Right atrium auricular region (tissue), 2 donors: ENCODE data around the gene FTL. TPM values are rescaled to one million over a fixed set of nuclear protein-coding genes. Genes with fewer than 3 reads are reported as not detected.

Experiments
- DNase-seq: peaks from one replicate; pipeline ENCODE4 v3.0.0-alpha.2; 2019; ENCODE audit warnings: low spot score
- H3K27ac ChIP-seq, 2 donors: fragments of 200-600 bp; sonication (generic); 1 replicate in 1 of 2; 2 replicates in 1 of 2; pipeline ENCODE4 v1.5.1; 2016 to 2019
- H3K27me3 ChIP-seq, 2 donors: fragments of 200-600 bp; sonication (generic); one replicate each; pipeline versions ENCODE4 v1.5.1 to v1.6.0; 2017 to 2019
- H3K36me3 ChIP-seq: fragments of 200-600 bp; sonication (generic); one replicate; pipeline ENCODE4 v1.5.1; 2016
- H3K4me1 ChIP-seq, 2 donors: fragments of 200-600 bp; sonication (generic); one replicate each; pipeline versions ENCODE4 v1.5.1 to v1.6.0; 2017 to 2019
- H3K4me3 ChIP-seq, 2 donors: fragments of 200-600 bp; sonication (generic); 1 replicate in 1 of 2; 2 replicates in 1 of 2; pipeline ENCODE4 v1.5.1; 2017 to 2019; ENCODE audit warnings: mild to moderate bottlenecking in 1 of 2, moderate library complexity in 1 of 2
- H3K9me3 ChIP-seq, 2 donors: fragments of 200-600 bp; sonication (generic); one replicate each; pipeline ENCODE4 v1.5.1; 2019
- total RNA-seq, 2 donors: library from RNA; depleted of rRNA; stranded (reverse); fragments of >200 nt; gene quantifications; one replicate each; pipeline ENCODE4 v1.1.0, GENCODE V29; 2016
- TF ChIP-seq, protein P1 (sequence below), 2 donors: fragments of 200-600 bp; sonication (generic); IDR thresholded peaks; one replicate each; pipeline ENCODE4 v1.5.1; 2019; ENCODE audit warnings: antibody characterized with exemption in 2 of 2

FTL gene
- total RNA-seq, 2 donors from 2014 or later, result 1,493 to 3,053 TPM

DNA sequence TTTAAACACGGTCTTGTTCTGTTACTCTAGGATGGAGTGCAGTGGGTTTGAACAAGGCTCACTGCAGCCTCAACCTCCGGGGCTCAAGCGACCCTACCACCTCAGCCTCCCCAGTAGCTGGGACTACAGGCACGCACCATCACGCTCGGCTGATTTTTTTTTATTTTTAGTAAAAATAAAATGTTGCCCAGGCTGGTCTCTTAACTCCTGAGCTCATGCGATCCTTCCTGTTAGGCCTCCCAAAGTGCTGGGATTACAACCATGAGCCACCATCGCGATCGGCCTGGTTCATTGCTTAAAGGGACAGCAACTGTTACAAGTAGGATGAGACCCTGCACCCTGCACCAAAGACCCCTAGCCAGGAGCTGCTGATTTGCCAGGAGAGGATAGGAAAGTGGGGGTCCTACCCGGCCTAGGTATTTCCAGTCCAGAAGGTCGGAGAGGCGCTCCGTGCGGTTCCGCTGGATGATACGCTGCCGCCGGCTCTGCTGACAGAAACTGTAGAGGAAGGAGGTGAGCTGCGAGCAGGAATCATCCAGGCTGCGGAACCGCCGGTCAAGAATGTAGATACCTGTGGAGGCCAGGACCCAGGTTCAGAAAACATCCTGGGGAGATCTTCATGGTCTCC is 5.1 kb downstream of the FTL start:
- no peak overlapping the region for H3K4me3 ChIP-seq
- H3K27me3 ChIP-seq, result no peaks in the 10 kb centered on the region
- TF ChIP-seq, protein P1, sequence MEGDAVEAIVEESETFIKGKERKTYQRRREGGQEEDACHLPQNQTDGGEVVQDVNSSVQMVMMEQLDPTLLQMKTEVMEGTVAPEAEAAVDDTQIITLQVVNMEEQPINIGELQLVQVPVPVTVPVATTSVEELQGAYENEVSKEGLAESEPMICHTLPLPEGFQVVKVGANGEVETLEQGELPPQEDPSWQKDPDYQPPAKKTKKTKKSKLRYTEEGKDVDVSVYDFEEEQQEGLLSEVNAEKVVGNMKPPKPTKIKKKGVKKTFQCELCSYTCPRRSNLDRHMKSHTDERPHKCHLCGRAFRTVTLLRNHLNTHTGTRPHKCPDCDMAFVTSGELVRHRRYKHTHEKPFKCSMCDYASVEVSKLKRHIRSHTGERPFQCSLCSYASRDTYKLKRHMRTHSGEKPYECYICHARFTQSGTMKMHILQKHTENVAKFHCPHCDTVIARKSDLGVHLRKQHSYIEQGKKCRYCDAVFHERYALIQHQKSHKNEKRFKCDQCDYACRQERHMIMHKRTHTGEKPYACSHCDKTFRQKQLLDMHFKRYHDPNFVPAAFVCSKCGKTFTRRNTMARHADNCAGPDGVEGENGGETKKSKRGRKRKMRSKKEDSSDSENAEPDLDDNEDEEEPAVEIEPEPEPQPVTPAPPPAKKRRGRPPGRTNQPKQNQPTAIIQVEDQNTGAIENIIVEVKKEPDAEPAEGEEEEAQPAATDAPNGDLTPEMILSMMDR (IDR thresholded peaks at IDR 0.05), result no peak
- peaks cover 67% of the 10 kb centered on the region for H3K36me3 ChIP-seq
- no peaks in the 10 kb centered on the region for H3K9me3 ChIP-seq
- no peak for DNase-seq
- no peak overlapping the region for H3K27ac ChIP-seq
- peaks cover 0 to 38% of the 10 kb centered on the region in 2 donors for H3K4me1 ChIP-seq

DNA sequence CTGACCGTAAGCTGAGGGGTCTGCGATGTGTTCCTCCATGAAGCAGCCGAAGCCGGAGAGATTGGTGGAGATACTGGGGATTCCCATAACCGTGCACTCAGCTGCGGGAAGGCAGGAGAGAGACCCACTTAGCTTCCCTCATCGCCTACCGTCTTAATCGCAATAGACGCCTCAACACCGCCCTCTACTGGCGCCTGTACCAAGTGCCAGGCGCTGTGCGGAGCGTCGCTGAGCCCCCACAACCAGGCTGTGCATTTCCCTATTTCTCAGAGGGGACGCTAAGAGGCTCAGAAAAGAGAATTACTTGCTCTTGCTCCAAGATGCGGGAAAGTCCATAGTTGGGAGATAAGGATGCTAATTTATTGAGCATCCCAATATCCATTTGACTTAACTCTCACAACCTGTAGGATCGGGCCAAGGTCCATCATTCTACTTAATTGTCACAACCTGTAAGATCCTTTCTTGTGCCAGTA is 5.8 kb downstream of the FTL start:
- H3K4me3 ChIP-seq, result no peak overlapping the region
- no peaks in the 10 kb centered on the region for H3K27me3 ChIP-seq
- H3K9me3 ChIP-seq, result no peaks in the 10 kb centered on the region
- peak; percentile 77 for DNase-seq
- H3K36me3 ChIP-seq, result peaks cover 61% of the 10 kb centered on the region
- H3K27ac ChIP-seq, result no peak overlapping the region
- peaks cover 0 to 38% of the 10 kb centered on the region in 2 donors for H3K4me1 ChIP-seq
- TF ChIP-seq, protein P1 (IDR thresholded peaks at IDR 0.05), result peak; percentile 90 to 92

DNA sequence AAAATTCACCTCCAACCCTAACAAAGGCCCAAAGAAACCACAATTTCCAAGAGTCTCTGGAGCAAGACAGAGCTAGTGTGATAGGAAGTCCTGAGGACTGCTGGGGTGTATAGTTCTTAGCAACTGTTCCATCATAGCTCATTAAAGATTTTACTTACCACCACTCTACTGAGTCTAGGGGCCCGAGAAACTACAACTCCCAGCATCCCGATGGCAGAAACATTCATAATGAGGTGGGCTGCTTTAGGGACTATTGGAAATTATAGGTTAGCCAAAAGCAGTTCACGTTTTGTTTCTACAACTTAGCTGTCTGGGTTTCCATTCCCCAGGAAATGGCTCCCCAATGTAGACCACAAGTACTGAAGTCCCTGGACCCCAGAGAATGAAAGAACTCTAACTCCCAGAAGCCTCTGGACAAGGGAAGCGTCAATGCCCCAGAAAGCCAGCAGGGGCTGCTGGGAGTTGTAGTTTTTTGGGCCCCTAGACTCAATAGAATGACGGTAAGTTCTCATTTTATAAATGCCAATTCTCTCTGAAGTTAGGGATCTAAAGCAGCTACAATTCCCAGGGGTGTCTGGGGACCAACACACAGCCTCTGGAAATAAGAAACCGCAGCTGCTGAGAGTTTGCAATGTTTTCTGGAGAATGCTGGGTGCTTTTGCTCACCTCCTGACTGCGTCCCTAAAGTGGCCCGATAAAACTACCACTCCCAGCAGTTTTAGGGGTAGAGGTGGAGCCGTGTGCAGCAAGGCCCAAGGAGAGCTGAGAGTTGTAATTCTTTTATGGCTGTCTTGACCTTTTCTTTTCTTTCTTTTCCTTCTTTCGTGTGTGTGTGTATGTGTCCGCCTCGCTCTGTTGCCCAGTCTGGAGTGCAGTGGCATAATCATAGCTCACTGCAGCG is 11.1 kb downstream of the FTL start:
- DNase-seq, result no peak

DNA sequence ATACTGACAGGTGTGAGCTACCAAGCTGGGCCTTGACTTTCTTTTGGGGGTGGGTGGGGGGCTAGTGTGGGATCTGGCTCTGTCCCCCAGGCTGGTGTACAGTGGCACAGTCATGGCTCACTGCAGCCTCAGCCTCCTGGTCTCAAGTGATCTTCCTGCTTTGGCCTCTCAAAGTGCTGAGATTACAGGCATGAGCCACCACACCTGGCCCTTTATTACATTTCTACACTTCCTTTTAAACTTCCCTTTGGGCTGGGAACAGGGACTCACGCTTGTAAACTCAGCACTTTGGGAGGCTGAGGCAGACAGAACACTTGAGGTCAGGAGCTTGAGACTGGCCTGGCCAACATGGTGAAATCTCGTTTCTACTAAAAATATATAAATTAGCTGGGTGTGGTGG is 12.0 kb downstream of the FTL start:
- H3K36me3 ChIP-seq, result peaks cover 45% of the 10 kb centered on the region
- H3K27me3 ChIP-seq, result no peaks in the 10 kb centered on the region
- no peak overlapping the region for H3K4me3 ChIP-seq
- peak overlapping the region; percentile 80 to 95 for H3K27ac ChIP-seq
- no peak for DNase-seq
- H3K9me3 ChIP-seq, result no peaks in the 10 kb centered on the region
- peaks cover 0 to 14% of the 10 kb centered on the region in 2 donors for H3K4me1 ChIP-seq
- TF ChIP-seq, protein P1 (IDR thresholded peaks at IDR 0.05), result no peak

More for the DNA sequence above, 11.1 kb downstream of the FTL start:
- Histone ChIP-seq H3K9me3 (no peaks in the 10 kb centered on the region), H3K36me3 (peaks cover 38% of the 10 kb centered on the region), H3K27me3 (no peaks in the 10 kb centered on the region), H3K27ac (peak overlapping the region in 1 of 2 donors; percentile 80), H3K4me1 (peaks cover 0 to 14% of the 10 kb centered on the region in 2 donors), H3K4me3 (no peak overlapping the region)
- TF ChIP-seq, protein P1 (IDR thresholded peaks at IDR 0.05), result no peak

DNA sequence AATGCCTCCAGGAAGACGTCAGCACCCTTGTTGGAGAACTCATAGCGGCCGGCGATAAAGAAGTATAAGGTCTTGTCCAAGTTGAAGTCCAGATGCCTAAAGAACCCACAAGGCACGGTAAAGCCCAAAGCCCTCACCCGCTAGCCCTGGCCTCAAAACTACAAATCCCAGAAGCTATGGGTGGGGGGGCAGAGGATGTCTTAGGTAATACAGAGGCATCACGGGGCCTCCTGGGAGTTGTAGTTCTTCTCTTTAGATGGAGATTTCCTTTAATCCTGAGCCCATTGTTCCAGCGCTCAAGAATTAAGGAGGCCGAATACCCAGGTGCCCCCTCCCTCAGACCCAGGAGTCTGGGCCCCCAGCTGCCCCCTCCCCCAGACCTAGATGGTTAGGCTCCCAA is 17.2 kb downstream of the FTL start:
- H3K27ac ChIP-seq, result no peak overlapping the region
- H3K36me3 ChIP-seq, result peaks cover 72% of the 10 kb centered on the region
- no peaks in the 10 kb centered on the region for H3K27me3 ChIP-seq
- TF ChIP-seq, protein P1 (IDR thresholded peaks at IDR 0.05), result no peak
- H3K4me3 ChIP-seq, result no peak overlapping the region
- peaks cover 0 to 14% of the 10 kb centered on the region in 2 donors for H3K4me1 ChIP-seq
- H3K9me3 ChIP-seq, result no peaks in the 10 kb centered on the region
- no peak for DNase-seq
